ENCODE data around the gene DPP6.

- TF ChIP-seq CTCF (conservative IDR thresholded peaks at IDR 0.05; ENCODE audit: low read depth, low read length) = no peak
- TF ChIP-seq EZH2 (IDR thresholded peaks at IDR 0.05; ENCODE audit: low read length, unreplicated experiment) = no peak
Measured at GRCh38 chr7:154746571-154747360, 694.6 kb downstream of the DPP6 start.
